Mesothelial cell of epicardium (in vitro differentiated cells): ENCODE results near the gene PPP1R12C. TPM values are rescaled to one million over a fixed set of nuclear protein-coding genes. Genes with fewer than 3 reads are reported as not detected.
A peak's percentile ranks its signal among the peaks of the same experiment; 100 is the strongest.
"Not testable (repeated sequence)": the region's sequence is repeated elsewhere in the genome, so short reads cannot be mapped to it uniquely, and the experiment has no call there.

Experiments used
- DNase-seq, 2 experiments: peaks; one replicate each; pipeline ENCODE4 v3.0.0; 2021; ENCODE audit warnings: low spot score in 2 of 2; ENCODE audit not compliant: unreplicated experiment in 2 of 2
- H3K27ac Mint-ChIP-seq: 2 replicates; pipeline ENCODE4 v1.8.0; 2021; ENCODE audit warnings: mixed read lengths
- H3K27me3 Mint-ChIP-seq: 2 replicates; pipeline ENCODE4 v1.8.0; 2021; ENCODE audit warnings: low read depth, mixed read lengths
- H3K36me3 Mint-ChIP-seq: 2 replicates; pipeline ENCODE4 v1.8.0; 2021; ENCODE audit warnings: mixed read lengths
- H3K4me1 Mint-ChIP-seq: 2 replicates; pipeline ENCODE4 v1.8.0; 2021; ENCODE audit warnings: mixed read lengths
- H3K4me3 Mint-ChIP-seq: 2 replicates; pipeline ENCODE4 v1.8.0; 2021; ENCODE audit warnings: mild to moderate bottlenecking, moderate library complexity, mixed read lengths
- H3K9me3 Mint-ChIP-seq: 2 replicates; pipeline ENCODE4 v1.8.0; 2021; ENCODE audit warnings: mixed read lengths
- total RNA-seq: library from RNA; stranded (reverse); gene quantifications from 3 replicates; pipeline ENCODE4 v1.2.1, GENCODE V29; 2021
- TF ChIP-seq, protein P1 (sequence below): fragments of 200-600 bp; sonication (generic); IDR thresholded peaks from one replicate; pipeline ENCODE4 v1.5.0; 2021; ENCODE audit warnings: antibody characterized with exemption; ENCODE audit not compliant: unreplicated experiment

Gene PPP1R12C
- total RNA-seq, 1 donor from 2014 or later = 111 TPM

DNA sequence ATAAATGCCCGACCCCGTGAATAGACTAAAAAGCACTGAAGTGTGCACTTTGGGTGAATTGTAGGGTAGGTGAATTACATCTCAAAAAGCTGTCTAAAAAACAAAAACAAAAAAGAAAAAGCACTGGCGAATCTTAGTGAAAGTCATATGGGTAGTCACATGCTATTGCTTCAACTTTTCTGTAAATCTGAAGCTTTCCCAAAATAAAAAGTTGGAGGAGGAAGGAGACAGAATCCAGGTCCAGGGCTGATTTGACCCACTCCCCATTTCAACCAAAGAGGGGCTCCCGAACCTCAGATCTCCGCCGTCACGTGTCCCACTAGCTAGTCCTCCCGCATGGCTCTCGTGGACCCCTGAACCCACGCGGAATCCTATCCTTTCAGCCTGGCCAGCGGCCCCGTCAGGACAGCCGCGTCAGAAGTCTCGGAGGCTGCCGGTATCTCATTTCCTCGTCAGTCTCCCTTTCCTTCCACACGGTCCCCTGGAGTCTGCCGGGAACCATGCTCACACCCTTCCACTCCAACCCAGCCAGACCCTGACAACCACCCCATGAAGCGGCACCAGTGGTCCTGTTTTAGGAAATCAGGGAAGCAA is 6.1 kb downstream of the PPP1R12C start:
- TF ChIP-seq, protein P1, sequence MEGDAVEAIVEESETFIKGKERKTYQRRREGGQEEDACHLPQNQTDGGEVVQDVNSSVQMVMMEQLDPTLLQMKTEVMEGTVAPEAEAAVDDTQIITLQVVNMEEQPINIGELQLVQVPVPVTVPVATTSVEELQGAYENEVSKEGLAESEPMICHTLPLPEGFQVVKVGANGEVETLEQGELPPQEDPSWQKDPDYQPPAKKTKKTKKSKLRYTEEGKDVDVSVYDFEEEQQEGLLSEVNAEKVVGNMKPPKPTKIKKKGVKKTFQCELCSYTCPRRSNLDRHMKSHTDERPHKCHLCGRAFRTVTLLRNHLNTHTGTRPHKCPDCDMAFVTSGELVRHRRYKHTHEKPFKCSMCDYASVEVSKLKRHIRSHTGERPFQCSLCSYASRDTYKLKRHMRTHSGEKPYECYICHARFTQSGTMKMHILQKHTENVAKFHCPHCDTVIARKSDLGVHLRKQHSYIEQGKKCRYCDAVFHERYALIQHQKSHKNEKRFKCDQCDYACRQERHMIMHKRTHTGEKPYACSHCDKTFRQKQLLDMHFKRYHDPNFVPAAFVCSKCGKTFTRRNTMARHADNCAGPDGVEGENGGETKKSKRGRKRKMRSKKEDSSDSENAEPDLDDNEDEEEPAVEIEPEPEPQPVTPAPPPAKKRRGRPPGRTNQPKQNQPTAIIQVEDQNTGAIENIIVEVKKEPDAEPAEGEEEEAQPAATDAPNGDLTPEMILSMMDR = no peak
- Mint-ChIP-seq H3K27me3 (no peaks in the 10 kb centered on the region), H3K4me3 (no peak overlapping the region), H3K4me1 (peaks cover 23% of the 10 kb centered on the region), H3K9me3 (no peaks in the 10 kb centered on the region), H3K36me3 (peaks cover 14% of the 10 kb centered on the region), H3K27ac (peak overlapping the region; percentile 64)
- no peak for DNase-seq

DNA sequence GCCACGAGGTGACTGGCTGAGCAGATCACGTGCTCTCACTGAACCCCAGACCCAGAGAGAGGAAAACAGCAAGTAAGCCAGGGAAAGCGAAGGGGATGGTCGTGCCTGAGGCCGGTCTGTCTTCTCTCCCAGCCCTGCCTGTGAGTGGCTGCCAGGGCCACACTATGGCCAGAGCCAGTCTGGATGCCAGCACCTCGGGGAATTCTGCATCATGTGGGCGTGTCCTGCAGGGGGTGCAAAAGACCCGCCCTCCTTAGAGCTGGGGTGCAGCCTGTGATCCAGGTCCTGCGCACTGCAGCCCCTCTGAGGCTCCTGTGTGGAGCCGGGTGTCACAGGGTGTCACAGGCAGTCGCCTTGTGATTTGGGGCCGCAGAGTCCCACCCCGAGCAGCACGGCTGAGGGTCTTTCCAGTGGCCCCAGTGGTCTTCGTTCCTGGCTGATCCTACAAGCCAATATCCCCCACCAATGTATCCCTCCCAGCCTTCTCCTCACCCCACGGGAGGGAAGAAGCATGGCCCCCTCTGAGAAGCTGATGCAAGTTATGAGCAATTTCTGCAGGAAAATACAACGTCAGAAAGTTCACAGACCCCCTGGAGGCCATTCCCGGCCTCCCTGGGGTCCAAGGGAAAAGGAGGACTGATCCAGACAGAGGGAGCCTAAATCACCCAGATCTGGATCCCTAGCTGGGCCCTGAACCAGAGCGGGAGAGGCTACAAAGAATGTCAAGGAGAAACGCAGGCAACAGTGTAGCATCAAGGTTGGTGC is 7.7 kb downstream of the PPP1R12C start:
- no peaks in the 10 kb centered on the region for H3K27me3 Mint-ChIP-seq
- peaks cover 8% of the 10 kb centered on the region for H3K4me1 Mint-ChIP-seq
- TF ChIP-seq, protein P1 = no peak
- no peak overlapping the region for H3K27ac Mint-ChIP-seq
- peaks cover 14% of the 10 kb centered on the region for H3K36me3 Mint-ChIP-seq
- no peaks in the 10 kb centered on the region for H3K9me3 Mint-ChIP-seq
- H3K4me3 Mint-ChIP-seq = no peak overlapping the region
- no peak for DNase-seq

DNA sequence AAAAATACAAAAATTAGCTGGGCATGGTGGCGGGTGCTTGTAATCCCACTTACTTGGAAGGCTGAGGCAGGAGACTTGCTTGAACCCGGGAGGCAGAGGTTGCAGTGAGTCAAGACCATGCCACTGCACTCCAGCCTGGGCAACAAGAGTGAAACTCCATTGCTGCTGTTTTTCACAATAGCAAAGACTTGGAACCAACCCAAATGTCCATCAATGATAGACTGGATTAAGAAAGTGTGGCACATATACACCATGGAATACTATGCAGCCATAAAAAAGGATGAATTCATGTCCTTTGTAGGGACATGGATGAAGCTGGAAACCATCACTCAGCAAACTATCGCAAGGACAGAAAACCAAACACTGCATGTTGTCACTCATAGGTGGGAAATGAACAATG is 10.2 kb downstream of the PPP1R12C start:
- H3K4me3 Mint-ChIP-seq, H3K27me3 Mint-ChIP-seq, H3K9me3 Mint-ChIP-seq, H3K4me1 Mint-ChIP-seq, DNase-seq, H3K27ac Mint-ChIP-seq: not testable (repeated sequence)
- peaks cover 26% of the 10 kb centered on the region for H3K36me3 Mint-ChIP-seq

DNA sequence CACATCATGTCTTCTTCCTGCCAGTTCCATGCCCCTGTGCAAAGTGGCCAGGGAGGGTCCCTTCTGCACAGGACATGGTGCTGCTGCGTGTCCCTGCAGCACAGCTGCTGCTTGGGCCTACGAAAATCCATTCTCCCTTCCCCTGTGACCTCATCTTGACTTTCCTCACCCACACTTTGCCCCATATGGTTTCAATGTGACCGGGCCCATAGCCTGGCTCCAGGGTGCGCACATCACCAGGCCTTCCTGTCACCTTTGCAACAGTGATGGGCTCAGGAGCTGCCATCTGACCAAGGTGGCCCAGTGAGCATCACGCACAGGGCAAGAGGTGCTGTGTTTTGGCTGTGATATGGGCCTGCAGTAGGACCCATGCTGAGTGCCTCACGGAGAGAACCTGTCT is 10.8 kb downstream of the PPP1R12C start:
- H3K9me3 Mint-ChIP-seq = peaks cover 3% of the 10 kb centered on the region
- no peak overlapping the region for H3K27ac Mint-ChIP-seq
- peaks cover 30% of the 10 kb centered on the region for H3K36me3 Mint-ChIP-seq
- H3K4me1 Mint-ChIP-seq = no peaks in the 10 kb centered on the region
- no peak overlapping the region for H3K4me3 Mint-ChIP-seq
- no peak for DNase-seq
- H3K27me3 Mint-ChIP-seq = no peaks in the 10 kb centered on the region
- TF ChIP-seq, protein P1 = no peak

DNA sequence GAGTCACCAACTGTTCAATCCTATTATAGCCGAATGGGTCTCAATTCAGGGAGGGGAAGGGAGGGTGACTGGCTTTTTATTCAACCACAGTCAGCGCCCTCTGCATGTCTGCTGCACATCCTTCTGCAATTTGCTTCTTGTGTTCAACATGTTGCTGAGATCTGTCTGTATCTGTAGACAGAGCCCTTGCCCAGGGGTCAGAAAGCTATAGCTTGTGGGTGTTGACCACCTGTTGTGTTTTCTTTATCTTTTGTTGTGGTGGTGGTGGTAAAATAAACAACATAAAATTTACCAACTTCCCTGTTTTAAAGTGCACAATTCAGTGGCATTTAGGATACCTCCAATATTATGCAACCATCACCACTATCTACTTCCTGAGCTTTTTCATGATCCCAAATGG is 12.2 kb downstream of the PPP1R12C start:
- TF ChIP-seq, protein P1 = no peak
- Mint-ChIP-seq H3K36me3 (peaks cover 28% of the 10 kb centered on the region), H3K9me3 (peaks cover 3% of the 10 kb centered on the region), H3K27me3 (no peaks in the 10 kb centered on the region), H3K4me3 (no peak overlapping the region), H3K27ac (no peak overlapping the region), H3K4me1 (no peaks in the 10 kb centered on the region)
- no peak for DNase-seq

DNA sequence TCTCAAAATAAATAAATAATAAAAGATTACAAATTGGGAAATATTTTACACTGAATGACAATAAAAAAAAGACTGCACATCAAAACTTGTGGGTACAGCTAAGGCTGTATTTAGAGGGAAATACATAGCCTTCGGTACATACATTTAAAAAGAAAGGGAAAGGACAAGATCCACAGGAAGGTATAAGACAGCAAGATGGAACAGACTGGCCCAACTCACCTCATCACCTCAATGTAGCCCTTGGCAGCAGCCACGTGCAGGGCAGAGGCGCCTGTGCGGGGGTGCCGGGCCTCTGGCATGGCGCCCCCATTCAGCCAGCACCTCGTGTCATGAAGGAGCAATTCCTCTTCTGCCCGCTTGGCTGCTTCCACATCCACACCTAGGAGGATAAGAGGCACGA is 14.2 kb downstream of the PPP1R12C start:
- H3K4me3 Mint-ChIP-seq = no peak overlapping the region
- H3K27me3 Mint-ChIP-seq = no peaks in the 10 kb centered on the region
- H3K27ac Mint-ChIP-seq = no peak overlapping the region
- TF ChIP-seq, protein P1 = no peak
- peaks cover 22% of the 10 kb centered on the region for H3K36me3 Mint-ChIP-seq
- no peaks in the 10 kb centered on the region for H3K4me1 Mint-ChIP-seq
- no peak for DNase-seq
- H3K9me3 Mint-ChIP-seq = peaks cover 3% of the 10 kb centered on the region
